ENCODE results near the gene CD53.

GRCh38 chr1:110850627-110851026 lies 22.3 kb upstream of the CD53 start:
- TF ChIP-seq POLR2A (IDR thresholded peaks at IDR 0.05; ENCODE audit: extremely low read depth, insufficient read length), result no peak
- no peak for TF ChIP-seq CTCF (IDR thresholded peaks at IDR 0.05; ENCODE audit: low read depth, low read length)
- TF ChIP-seq MAX (IDR thresholded peaks at IDR 0.05; ENCODE audit: low read depth, low read length), result no peak
- TF ChIP-seq MYC (IDR thresholded peaks at IDR 0.05; ENCODE audit: low read depth, low read length), result no peak
